IMR-90 (cell line): ENCODE measurements around the gene KEAP1. TPM values are rescaled to one million over a fixed set of nuclear protein-coding genes. Genes with fewer than 3 reads are reported as not detected.

Experiments
- ATAC-seq: fragments of 200-7000 bp; cut with Tn5 transposase; 2 replicates; pipeline ENCODE4 v1.9.1; 2020; ENCODE audit warnings: low read depth, mild to moderate bottlenecking, moderate library complexity
- BruUV-seq: library from RNA; stranded (reverse); fragments of 400-500 nt; replicated peaks from 2 replicates; lab custom pipeline; 2021; lab: Mats Ljungman, UMichigan
- CTCF ChIA-PET: fragments of 300-600 bp; formaldehyde crosslinking; extraction: SDS; loops from one replicate; lab custom pipeline; 2021; ENCODE audit warnings: antibody characterized with exemption; lab: Yijun Ruan, JAX
- POLR2A ChIA-PET: fragments of 300-600 bp; sonication (Branson Sonifier 250); formaldehyde crosslinking; loops from one replicate; lab custom pipeline; 2022; ENCODE audit warnings: antibody characterized with exemption; ENCODE audit not compliant: unreplicated experiment; lab: Charles Lee
- DNase-seq: peaks from one replicate; pipeline ENCODE4 v3.0.0; 2013
- H2AFZ ChIP-seq: replicated peaks from 2 replicates; pipeline ENCODE3; 2013; ENCODE audit warnings: low read length, mild to moderate bottlenecking; ENCODE audit not compliant: poor library complexity
- H2AK5ac ChIP-seq: 2 replicates; pipeline ENCODE4 v1.6.1; 2013; ENCODE audit warnings: low read depth, low read length, inconsistent platforms
- H2AK9ac ChIP-seq: replicated peaks from 2 replicates; pipeline ENCODE3; 2013; ENCODE audit warnings: mild to moderate bottlenecking, low read depth, low read length, moderate library complexity; ENCODE audit not compliant: poor library complexity
- H2BK120ac ChIP-seq: 2 replicates; pipeline ENCODE4 v1.6.1; 2013; ENCODE audit warnings: low read depth, low read length, inconsistent platforms
- H2BK15ac ChIP-seq: 3 replicates; pipeline ENCODE4 v1.6.1; 2013; ENCODE audit warnings: low read depth, low read length, inconsistent platforms
- H2BK20ac ChIP-seq: 2 replicates; pipeline ENCODE4 v1.6.1; 2013; ENCODE audit warnings: low read depth, mild to moderate bottlenecking, inconsistent platforms, low read length, moderate library complexity
- H2BK5ac ChIP-seq: 2 replicates; pipeline ENCODE4 v1.6.1; 2013; ENCODE audit warnings: mild to moderate bottlenecking, low read depth, low read length, inconsistent platforms; ENCODE audit not compliant: poor library complexity, severe bottlenecking
- H3K14ac ChIP-seq: replicated peaks from 2 replicates; pipeline ENCODE4 v1.6.1; 2013; ENCODE audit warnings: low read depth, low read length, inconsistent platforms
- H3K18ac ChIP-seq: 2 replicates; pipeline ENCODE4 v1.6.1; 2013; ENCODE audit warnings: low read depth, low read length, control low read depth
- H3K23ac ChIP-seq: 2 replicates; pipeline ENCODE4 v1.6.1; 2013; ENCODE audit warnings: low read depth, low read length, inconsistent platforms
- H3K27ac ChIP-seq: 2 replicates; pipeline ENCODE4 v1.5.1; 2013; ENCODE audit warnings: mild to moderate bottlenecking, control low read depth, low read length; ENCODE audit not compliant: insufficient read depth
- H3K27me3 ChIP-seq: 2 replicates; pipeline ENCODE4 v1.6.1; 2013; ENCODE audit warnings: low read length; ENCODE audit not compliant: control insufficient read depth, insufficient read depth
- H3K36me3 ChIP-seq: 2 replicates; pipeline ENCODE4 v1.6.1; 2013; ENCODE audit warnings: low read length, mixed read lengths; ENCODE audit not compliant: control insufficient read depth, insufficient read depth
- H3K4ac ChIP-seq: 2 replicates; pipeline ENCODE4 v1.6.1; 2013; ENCODE audit warnings: low read depth, low read length, inconsistent platforms
- H3K4me1 ChIP-seq: 2 replicates; pipeline ENCODE4 v1.6.1; 2013; ENCODE audit warnings: low read length, mixed read lengths; ENCODE audit not compliant: control insufficient read depth, insufficient read depth
- H3K4me2 ChIP-seq: 2 replicates; pipeline ENCODE4 v1.6.1; 2013; ENCODE audit warnings: low read depth, mild to moderate bottlenecking, control low read depth, low read length, moderate library complexity
- H3K4me3 ChIP-seq: 2 replicates; pipeline ENCODE4 v1.5.1; 2013; ENCODE audit warnings: low read depth, mild to moderate bottlenecking, control low read depth, low read length, moderate library complexity; ENCODE audit not compliant: insufficient read depth
- H3K56ac ChIP-seq: 2 replicates; pipeline ENCODE4 v1.6.1; 2013; ENCODE audit warnings: low read length, inconsistent platforms; ENCODE audit not compliant: insufficient read depth; ENCODE audit errors: extremely low read depth
- H3K79me1 ChIP-seq, 2 experiments: 2 replicates each; pipeline ENCODE4 v1.6.1; 2013; ENCODE audit warnings: low read length in 2 of 2, inconsistent platforms in 1 of 2, low read depth in 1 of 2
- H3K9ac ChIP-seq: 2 replicates; pipeline ENCODE4 v1.6.1; 2013; ENCODE audit warnings: low read depth, low read length, control low read depth
- H3K9me1 ChIP-seq: 2 replicates; pipeline ENCODE4 v1.6.1; 2013; ENCODE audit warnings: low read length, inconsistent platforms; ENCODE audit not compliant: insufficient read depth
- H3K9me3 ChIP-seq: 2 replicates; pipeline ENCODE4 v1.6.1; 2013; ENCODE audit warnings: low read length; ENCODE audit not compliant: control insufficient read depth, insufficient read depth
- H4K20me1 ChIP-seq: 2 replicates; pipeline ENCODE4 v1.6.1; 2013; ENCODE audit warnings: low read length, inconsistent platforms; ENCODE audit not compliant: insufficient read depth
- H4K5ac ChIP-seq: 2 replicates; pipeline ENCODE4 v1.6.1; 2013; ENCODE audit warnings: mild to moderate bottlenecking, low read depth, low read length, control low read depth
- H4K8ac ChIP-seq, 2 experiments: 2 replicates each; pipeline ENCODE4 v1.6.1; 2013; ENCODE audit warnings: low read depth in 2 of 2, low read length in 2 of 2, control low read depth in 1 of 2, inconsistent platforms in 1 of 2
- H4K91ac ChIP-seq: 2 replicates; pipeline ENCODE4 v1.6.1; 2013; ENCODE audit warnings: low read depth, low read length, inconsistent platforms; ENCODE audit not compliant: insufficient read depth
- BHLHE40 ChIP-seq: fragments of 150-350 bp; IDR thresholded peaks from 2 replicates; pipeline ENCODE4 v1.6.1; 2016; ENCODE audit warnings: mild to moderate bottlenecking, low read depth, low read length
- CEBPB ChIP-seq: IDR thresholded peaks from 2 replicates; pipeline ENCODE4 v1.6.1; 2012; ENCODE audit warnings: low read depth, low read length, improper control_type of control experiment
- CHD1 ChIP-seq: IDR thresholded peaks from 2 replicates; pipeline ENCODE4 v1.6.1; 2012; ENCODE audit warnings: low read depth, low read length, improper control_type of control experiment
- CTCF ChIP-seq: conservative IDR thresholded peaks from 2 replicates; pipeline ENCODE4 v1.5.1; 2012; ENCODE audit warnings: mild to moderate bottlenecking, low read depth, low read length, improper control_type of control experiment
- FOS ChIP-seq: fragments of 150-350 bp; IDR thresholded peaks from 2 replicates; pipeline ENCODE4 v1.6.1; 2016; ENCODE audit warnings: low read depth, low read length
- MAFK ChIP-seq: IDR thresholded peaks from 2 replicates; pipeline ENCODE4 v1.6.1; 2012; ENCODE audit warnings: low read depth, low read length, improper control_type of control experiment
- MAZ ChIP-seq: IDR thresholded peaks from 2 replicates; pipeline ENCODE4 v1.6.1; 2012; ENCODE audit warnings: low read depth, mild to moderate bottlenecking, low read length, improper control_type of control experiment, moderate library complexity, borderline replicate concordance
- MXI1 ChIP-seq: IDR thresholded peaks from 2 replicates; pipeline ENCODE4 v1.6.1; 2012; ENCODE audit warnings: low read depth, mild to moderate bottlenecking, low read length, moderate library complexity, borderline replicate concordance
- NFE2L2 ChIP-seq: fragments of 150-350 bp; IDR thresholded peaks from 2 replicates; pipeline ENCODE4 v1.6.1; 2016; ENCODE audit warnings: low read depth, mild to moderate bottlenecking, low read length
- POLR2A ChIP-seq: IDR thresholded peaks from 2 replicates; pipeline ENCODE4 v1.6.1; 2012; ENCODE audit warnings: mild to moderate bottlenecking, low read depth, low read length
- RAD21 ChIP-seq: IDR thresholded peaks from 2 replicates; pipeline ENCODE4 v1.6.1; 2012; ENCODE audit warnings: low read length, improper control_type of control experiment
- RCOR1 ChIP-seq: IDR thresholded peaks from 2 replicates; pipeline ENCODE4 v1.6.1; 2012; ENCODE audit warnings: mild to moderate bottlenecking, low read length, improper control_type of control experiment; ENCODE audit not compliant: insufficient replicate concordance
- RFX5 ChIP-seq: IDR thresholded peaks from 2 replicates; pipeline ENCODE4 v1.8.0; 2012; ENCODE audit warnings: low read depth, mild to moderate bottlenecking, low read length, moderate library complexity
- SMC3 ChIP-seq: fragments of 150-350 bp; IDR thresholded peaks from 2 replicates; pipeline ENCODE4 v1.6.1; 2016; ENCODE audit warnings: low read depth, mild to moderate bottlenecking, antibody characterized with exemption, low read length, moderate library complexity
- USF2 ChIP-seq: fragments of 150-350 bp; IDR thresholded peaks from 2 replicates; pipeline ENCODE4 v1.6.1; 2017; ENCODE audit warnings: mild to moderate bottlenecking, antibody characterized with exemption, low read length, low read depth
- WGBS, 2 experiments: methylation state at CpG; one replicate each; pipeline versions ENCODE4 v1.1.5 to v1.1.7; 2013; ENCODE audit warnings: missing lambda C conversion rate in 2 of 2; ENCODE audit not compliant: insufficient read length in 1 of 2; ENCODE audit errors: extremely low coverage in 2 of 2; 5-methylcytosine and 5-hydroxymethylcytosine counted together
- dilution Hi-C: fragments of 300-500 bp; cut with HindIII; formaldehyde crosslinking; loops from one replicate; pipeline ENCODE4 v1.14.3; 2018; ENCODE audit warnings: low sequenced_read_pairs; ENCODE audit not compliant: unreplicated experiment
- in situ Hi-C: fragments of 300-500 bp; cut with MboI; formaldehyde crosslinking; loops from 3 replicates; pipeline ENCODE4 v1.14.3; 2019; ENCODE audit warnings: low sequenced_read_pairs, inconsistent platforms, mixed read lengths
- intact Hi-C: fragments of 100-400 bp; cut with micrococcal nuclease; formaldehyde crosslinking; loops from 2 replicates; pipeline ENCODE4 v1.10.0; 2022
- polyA plus RNA-seq, 3 experiments: library from polyadenylated mRNA; depleted of rRNA; stranded (reverse); fragments of >200 nt; gene quantifications; 2 replicates each; pipeline ENCODE4 v1.2.3, GENCODE V29; 2012; ENCODE audit warnings: low replicate concordance in 1 of 3
- total RNA-seq: library from RNA; depleted of rRNA; stranded (reverse); fragments of >200 nt; gene quantifications from 2 replicates; pipeline ENCODE4 v1.2.3, GENCODE V29; 2012
- TF ChIP-seq, protein P1 (sequence below): fragments of 150-350 bp; IDR thresholded peaks from 2 replicates; pipeline ENCODE4 v1.6.1; 2016; ENCODE audit warnings: low read depth, mild to moderate bottlenecking, low read length, moderate library complexity, borderline replicate concordance

KEAP1 gene
- total and polyA plus RNA-seq, 2 of the 4 experiments (the other 2 are of a cell fraction), result 63.4 to 81.6 TPM

GRCh38 chr19:10508036-10508435 lies 4.9 kb upstream of the KEAP1 start:
- TF ChIP-seq CHD1 (no peak), FOS (no peak), RAD21 (no peak), MAFK (no peak), SMC3 (no peak), POLR2A (no peak), MXI1 (no peak), CEBPB (no peak), CTCF (no peak), NFE2L2 (no peak), RCOR1 (no peak), BHLHE40 (no peak), RFX5 (no peak), USF2 (no peak), MAZ (no peak)
- TF ChIP-seq, protein P1, sequence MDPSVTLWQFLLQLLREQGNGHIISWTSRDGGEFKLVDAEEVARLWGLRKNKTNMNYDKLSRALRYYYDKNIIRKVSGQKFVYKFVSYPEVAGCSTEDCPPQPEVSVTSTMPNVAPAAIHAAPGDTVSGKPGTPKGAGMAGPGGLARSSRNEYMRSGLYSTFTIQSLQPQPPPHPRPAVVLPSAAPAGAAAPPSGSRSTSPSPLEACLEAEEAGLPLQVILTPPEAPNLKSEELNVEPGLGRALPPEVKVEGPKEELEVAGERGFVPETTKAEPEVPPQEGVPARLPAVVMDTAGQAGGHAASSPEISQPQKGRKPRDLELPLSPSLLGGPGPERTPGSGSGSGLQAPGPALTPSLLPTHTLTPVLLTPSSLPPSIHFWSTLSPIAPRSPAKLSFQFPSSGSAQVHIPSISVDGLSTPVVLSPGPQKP, result no peak
- DNase-seq (no peak), ATAC-seq (no peak)
- POLR2A ChIA-PET, result no interaction called here
- Histone ChIP-seq H2BK20ac (no peak overlapping the region), H2BK5ac (no peak overlapping the region), H3K56ac (no peak overlapping the region), H2BK120ac (no peak overlapping the region), H3K23ac (no peak overlapping the region), H4K8ac (no peak overlapping the region), H3K27me3 (peaks cover 4% of the 10 kb centered on the region), H3K18ac (no peak overlapping the region), H3K14ac (no peak overlapping the region), H3K79me1 (no peaks in the 10 kb centered on the region; a peak in 1 of 4 replicates), H3K9me1 (0 out of 2 replicates have a peak, but pooled peaks cover 3% of the 10 kb centered on the region), H3K4me3 (no peak overlapping the region), H3K4me1 (no peaks in the 10 kb centered on the region; the same call in 1 of the 2 replicates), H3K27ac (no peak overlapping the region), H2AK5ac (no peak overlapping the region), H2AK9ac (no peak overlapping the region), H3K9ac (no peak overlapping the region), H2AFZ (no peak overlapping the region), H3K36me3 (no peaks in the 10 kb centered on the region), H4K5ac (no peak overlapping the region), H4K91ac (no peak overlapping the region), H3K4ac (no peak overlapping the region), H3K9me3 (no peaks in the 10 kb centered on the region), H4K20me1 (no peaks in the 10 kb centered on the region), H2BK15ac (no peak overlapping the region), H3K4me2 (no peak overlapping the region)
- in situ Hi-C loops, result no loop called here
- dilution Hi-C loops, result no loop called here
- 82% methylated on average over 4 of the region's 16 CpGs; no CpG with 5 or more reads in 1 of the 2 experiments for WGBS, 2 experiments
- intact Hi-C loops, result no loop called here
- CTCF ChIA-PET, result no interaction called here
- BruUV-seq, result no TSS peak
